Frontal cortex (tissue), 4 donors: ENCODE data around the gene VANGL2. TPM values are rescaled to one million over a fixed set of nuclear protein-coding genes. Genes with fewer than 3 reads are reported as not detected.
"Not testable (repeated sequence)": the region's sequence is repeated elsewhere in the genome, so short reads cannot be mapped to it uniquely, and the experiment has no call there.

Source experiments
- DNase-seq, 2 donors: peaks; one replicate each; pipeline ENCODE4 v3.0.0; 2012; ENCODE audit warnings: low spot score in 2 of 2
- FAIRE-seq: peaks from 2 replicates; lab custom pipeline; 2012; peaks lifted over from hg19 to GRCh38; lab: Jason Lieb, UNC
- total RNA-seq: library from RNA; depleted of rRNA; stranded (reverse); fragments of >200 nt; gene quantifications from one replicate; pipeline ENCODE4 v1.2.3, GENCODE V29; 2014
- donor health status: control.
- donor health status: control.
- donor health status: control.

VANGL2 gene
- total RNA-seq, 1 donor from 2014 or later: 11.0 TPM

GRCh38 chr1:160367934-160368923, 32.1 kb upstream of the VANGL2 start:
- no peak for FAIRE-seq
- DNase-seq: no peak

- DNase-seq: no peak
- FAIRE-seq: no peak
Observed at GRCh38 chr1:160369087-160369486, 31.3 kb upstream of the VANGL2 start.

DNA sequence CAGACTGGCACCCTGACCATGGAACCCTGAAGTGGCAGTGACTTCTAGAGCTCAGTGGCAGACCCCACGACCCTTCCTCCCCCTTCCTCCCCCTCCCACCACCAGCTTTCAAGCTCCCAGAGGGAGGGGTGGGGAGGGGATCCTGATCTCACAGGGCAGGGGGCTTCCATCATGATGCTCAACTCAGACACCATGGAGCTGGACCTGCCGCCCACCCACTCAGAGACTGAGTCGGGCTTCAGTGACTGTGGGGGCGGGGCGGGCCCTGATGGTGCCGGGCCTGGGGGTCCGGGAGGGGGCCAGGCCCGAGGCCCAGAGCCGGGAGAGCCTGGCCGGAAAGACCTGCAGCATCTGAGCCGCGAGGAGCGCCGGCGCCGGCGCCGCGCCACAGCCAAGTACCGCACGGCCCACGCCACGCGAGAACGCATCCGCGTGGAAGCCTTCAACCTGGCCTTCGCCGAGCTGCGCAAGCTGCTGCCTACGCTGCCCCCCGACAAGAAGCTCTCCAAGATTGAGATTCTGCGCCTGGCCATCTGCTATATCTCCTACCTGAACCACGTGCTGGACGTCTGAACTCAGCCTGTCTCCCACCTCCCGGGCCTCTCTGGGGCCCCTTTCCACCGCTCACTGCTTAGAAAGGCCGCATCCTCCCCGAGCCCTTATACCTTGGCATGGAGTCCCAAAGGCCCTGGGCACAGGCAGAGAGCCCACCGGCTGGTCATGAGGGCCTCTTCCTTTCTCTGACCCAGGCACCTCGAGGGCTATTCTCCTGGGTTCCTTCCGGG, 29.6 kb upstream of the VANGL2 start:
- DNase-seq (no peak), FAIRE-seq (no peak)

GRCh38 chr1:160371346-160371631, 29.1 kb upstream of the VANGL2 start:
- FAIRE-seq (no peak), DNase-seq (no peak)

DNA sequence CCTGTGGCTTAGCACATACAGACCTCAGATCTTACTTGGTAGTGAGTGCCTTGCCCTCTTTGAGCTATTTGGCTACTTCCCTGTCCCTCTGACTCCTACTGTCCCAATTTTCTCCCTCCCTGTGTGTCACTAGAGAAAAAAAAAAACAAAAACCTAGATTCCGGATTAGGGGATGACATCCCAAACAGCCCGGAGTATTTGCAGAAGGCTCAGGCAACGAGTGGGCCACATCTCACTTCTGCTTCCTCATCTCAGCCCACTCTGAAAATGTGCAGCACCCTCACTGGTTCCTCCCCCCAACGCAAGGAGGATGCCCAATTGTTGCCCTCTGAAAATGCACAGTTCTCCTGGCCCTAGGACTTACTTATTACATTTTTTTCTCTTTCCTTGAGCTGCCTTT, 28.6 kb upstream of the VANGL2 start:
- FAIRE-seq (no peak), DNase-seq (no peak)

DNA sequence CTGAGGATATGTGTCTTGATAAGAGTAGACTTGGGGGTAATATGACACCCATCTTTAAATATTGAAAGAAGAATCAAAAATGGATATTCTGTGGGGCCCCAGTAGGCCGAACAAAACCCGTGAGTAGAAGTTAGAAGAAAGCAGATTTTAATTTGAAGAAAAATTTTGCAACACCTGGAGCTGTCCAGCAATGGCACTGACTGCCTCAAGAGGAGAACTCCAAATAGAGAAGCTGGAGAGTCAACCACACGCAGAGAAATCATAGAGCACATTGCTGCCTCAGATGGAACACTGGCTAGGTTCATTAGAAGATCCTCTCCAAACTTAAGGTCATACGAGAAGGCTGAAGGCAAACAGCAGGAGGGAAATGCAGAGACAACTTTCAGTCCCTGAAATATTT, 26.7 kb upstream of the VANGL2 start:
- FAIRE-seq: no peak

GRCh38 chr1:160374306-160375110, 25.9 kb upstream of the VANGL2 start:
- DNase-seq (no peak), FAIRE-seq (no peak)

More for the DNA sequence above, 26.7 kb upstream of the VANGL2 start:
- DNase-seq: no peak

DNA sequence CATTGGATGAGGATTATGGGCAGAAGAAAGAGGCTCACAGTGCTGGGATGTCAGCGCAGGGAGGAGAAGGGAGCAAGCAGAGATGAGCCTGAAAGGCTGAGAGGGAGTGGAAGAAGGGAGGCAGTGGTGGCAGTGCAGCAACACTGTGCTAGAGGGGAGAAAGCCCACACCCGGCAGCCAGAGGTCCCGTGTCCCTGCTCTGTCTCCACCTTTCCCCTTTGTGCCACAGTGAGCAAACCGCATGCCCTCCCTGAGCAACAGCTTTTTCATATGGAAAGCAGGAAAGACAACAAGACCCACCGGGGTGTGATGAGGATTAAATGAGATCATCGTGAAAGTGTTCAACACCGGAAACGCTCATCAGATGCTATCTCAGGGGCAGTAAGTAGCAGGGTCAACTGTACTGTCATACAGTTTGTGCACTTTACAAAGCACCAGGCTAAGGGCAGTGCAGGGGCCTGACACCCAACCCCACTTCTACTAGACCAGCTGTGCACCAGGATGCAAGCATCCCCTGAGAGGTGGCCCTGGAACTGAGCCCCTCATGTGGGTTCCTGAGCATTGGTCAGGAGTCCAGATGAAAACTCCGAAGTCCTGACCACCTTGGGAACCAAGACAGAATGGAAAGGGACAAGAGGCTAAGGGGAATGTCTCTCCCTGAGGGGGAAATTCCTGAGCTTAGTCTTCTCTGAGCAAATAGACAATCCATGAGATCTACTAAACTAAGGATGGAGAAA, 24.4 kb upstream of the VANGL2 start:
- FAIRE-seq: no peak
- no peak for DNase-seq

DNA sequence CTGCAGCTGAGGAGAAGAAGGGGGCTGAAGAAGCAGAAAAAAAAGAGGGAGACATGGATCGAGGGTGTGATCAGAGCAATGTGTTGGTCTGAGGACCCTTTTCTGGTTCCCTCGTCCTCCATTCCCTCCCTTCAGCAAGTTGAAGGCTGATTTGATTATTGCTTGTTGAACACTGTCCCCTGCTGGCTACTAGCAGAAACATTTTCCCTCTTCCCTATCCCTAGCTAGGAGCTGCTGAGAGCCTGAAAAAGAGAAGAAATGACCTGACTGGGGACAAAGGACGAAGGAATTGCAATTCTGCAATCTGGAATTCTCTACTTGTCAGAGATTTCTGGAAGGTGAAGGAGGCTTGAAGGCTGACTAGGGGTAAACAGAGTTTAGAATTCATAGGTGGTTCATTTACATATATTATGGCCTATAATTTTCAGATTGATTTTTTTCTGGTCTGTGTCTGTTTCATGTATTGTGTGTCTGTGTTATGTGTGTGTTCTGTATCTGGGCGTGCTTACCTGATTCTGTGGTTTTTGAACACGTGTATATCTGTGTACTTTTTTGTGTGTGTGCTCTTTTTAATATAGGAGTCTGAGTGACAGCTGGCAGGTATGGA, 23.7 kb upstream of the VANGL2 start:
- no peak for FAIRE-seq
- peak; percentile 64 to 65 for DNase-seq

GRCh38 chr1:160377585-160378206, 22.7 kb upstream of the VANGL2 start:
- DNase-seq (no peak), FAIRE-seq (no peak)

DNA sequence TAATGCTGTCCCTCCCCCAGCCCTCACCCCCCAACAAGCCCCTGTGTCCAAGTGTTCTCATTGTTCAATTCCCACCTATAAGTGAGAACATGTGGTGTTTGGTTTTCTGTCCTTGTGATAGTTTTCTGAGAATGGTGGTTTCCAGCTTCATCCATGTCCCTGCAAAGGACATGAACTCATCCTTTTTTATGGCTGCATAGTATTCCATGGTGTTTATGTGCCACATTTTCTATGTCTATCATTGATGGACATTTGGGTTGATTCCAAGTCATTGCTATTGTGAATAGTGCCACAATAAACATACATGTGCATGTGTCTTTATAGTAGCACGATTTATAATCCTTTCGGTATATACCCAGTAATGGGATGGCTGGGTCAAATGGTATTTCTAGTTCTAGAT, 15.6 kb upstream of the VANGL2 start:
- DNase-seq, FAIRE-seq: not testable (repeated sequence)

DNA sequence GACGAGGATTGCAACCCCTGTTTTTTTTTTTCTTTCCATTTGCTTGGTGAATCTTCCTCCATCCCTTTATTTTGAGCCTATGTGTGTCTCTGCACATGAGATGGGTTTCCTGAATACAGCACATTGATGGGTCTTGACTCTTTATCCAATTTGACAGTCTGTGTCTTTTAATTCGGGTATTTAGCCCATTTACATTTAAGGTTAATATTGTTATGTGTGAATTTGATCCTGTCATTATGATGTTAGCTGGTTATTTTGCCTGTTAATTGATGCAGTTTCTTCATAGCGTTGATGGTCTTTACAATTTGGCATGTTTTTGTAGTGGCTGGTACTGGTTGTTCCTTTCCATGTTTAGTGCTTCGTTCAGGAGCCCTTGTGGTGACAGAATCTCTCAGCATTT, 12.0 kb upstream of the VANGL2 start:
- not testable (repeated sequence) for DNase-seq, FAIRE-seq

DNA sequence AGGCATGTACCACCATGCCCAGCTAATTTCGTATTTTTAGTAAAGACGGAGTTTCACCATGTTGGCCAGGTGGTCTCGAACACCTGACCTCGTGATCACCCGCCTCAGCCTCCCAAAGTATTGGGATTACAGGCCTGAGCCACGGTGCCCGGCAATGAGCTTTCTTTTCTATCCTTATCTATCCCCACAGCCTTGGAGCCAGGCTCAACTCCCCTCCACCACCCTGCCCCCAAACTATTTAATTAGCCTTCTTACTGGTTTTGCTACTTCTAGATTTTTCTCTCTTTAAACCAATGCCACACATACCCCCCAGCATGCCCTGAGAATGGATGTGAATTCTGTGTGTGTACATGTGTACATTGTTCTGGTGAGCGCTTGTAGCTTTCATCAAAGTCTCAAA, 5.7 kb upstream of the VANGL2 start:
- DNase-seq (no peak), FAIRE-seq (no peak)

DNA sequence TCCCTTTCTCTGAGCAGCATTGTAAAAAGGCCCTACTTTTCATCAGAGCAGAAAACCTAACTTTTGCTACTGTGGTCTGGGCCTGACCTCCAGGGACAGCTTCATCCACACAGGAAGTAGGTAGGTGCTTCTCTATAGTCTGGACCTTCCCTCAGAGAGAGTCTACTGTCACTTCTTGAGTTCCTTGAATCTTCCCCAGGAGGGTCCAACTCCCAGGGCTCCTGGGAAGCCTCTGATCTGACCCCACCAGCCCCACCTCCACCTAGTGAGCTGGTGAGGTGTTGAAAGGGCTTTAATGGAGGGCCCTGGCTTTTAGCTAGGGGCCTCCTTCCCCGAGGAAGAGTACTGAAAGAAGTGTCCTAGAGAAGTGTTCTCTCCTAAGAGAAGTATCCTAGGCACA, 2.7 kb upstream of the VANGL2 start:
- no peak for FAIRE-seq
- no peak for DNase-seq

- no peak for FAIRE-seq
Observed at GRCh38 chr1:160398823-160399222, 1.5 kb upstream of the VANGL2 start.

GRCh38 chr1:160399544-160400222, 681 bp upstream of the VANGL2 start:
- FAIRE-seq: no peak
- DNase-seq: no peak

More at GRCh38 chr1:160398823-160399222, 1.5 kb upstream of the VANGL2 start:
- no peak for DNase-seq

GRCh38 chr1:160400646-160401486, 502 bp downstream of the VANGL2 start:
- FAIRE-seq: no peak
- peak; percentile 46 to 48 for DNase-seq
